GM12874 (cell line): Measurements from ENCODE around the gene CYP2C9.

ENCODE experiments used
- TF ChIP-seq, protein P1 (sequence below): IDR thresholded peaks from 2 replicates; pipeline ENCODE4 v1.5.1; 2011; ENCODE audit warnings: low read depth, mild to moderate bottlenecking, control low read depth, low read length, moderate library complexity; ENCODE audit not compliant: insufficient read depth

CYP2C9 gene

DNA sequence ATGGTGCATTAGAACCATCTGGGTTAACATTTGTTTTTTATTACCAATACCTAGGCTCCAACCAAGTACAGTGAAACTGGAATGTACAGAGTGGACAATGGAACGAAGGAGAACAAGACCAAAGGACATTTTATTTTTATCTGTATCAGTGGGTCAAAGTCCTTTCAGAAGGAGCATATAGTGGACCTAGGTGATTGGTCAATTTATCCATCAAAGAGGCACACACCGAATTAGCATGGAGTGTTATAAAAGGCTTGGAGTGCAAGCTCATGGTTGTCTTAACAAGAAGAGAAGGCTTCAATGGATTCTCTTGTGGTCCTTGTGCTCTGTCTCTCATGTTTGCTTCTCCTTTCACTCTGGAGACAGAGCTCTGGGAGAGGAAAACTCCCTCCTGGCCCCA lies at the start of gene CYP2C9:
Gene CYP2C9 (plus strand): TSS at position 276 of the 400 bp plus-strand sequence. CDS start 25 bp downstream, at position 301.
- TF ChIP-seq, protein P1, sequence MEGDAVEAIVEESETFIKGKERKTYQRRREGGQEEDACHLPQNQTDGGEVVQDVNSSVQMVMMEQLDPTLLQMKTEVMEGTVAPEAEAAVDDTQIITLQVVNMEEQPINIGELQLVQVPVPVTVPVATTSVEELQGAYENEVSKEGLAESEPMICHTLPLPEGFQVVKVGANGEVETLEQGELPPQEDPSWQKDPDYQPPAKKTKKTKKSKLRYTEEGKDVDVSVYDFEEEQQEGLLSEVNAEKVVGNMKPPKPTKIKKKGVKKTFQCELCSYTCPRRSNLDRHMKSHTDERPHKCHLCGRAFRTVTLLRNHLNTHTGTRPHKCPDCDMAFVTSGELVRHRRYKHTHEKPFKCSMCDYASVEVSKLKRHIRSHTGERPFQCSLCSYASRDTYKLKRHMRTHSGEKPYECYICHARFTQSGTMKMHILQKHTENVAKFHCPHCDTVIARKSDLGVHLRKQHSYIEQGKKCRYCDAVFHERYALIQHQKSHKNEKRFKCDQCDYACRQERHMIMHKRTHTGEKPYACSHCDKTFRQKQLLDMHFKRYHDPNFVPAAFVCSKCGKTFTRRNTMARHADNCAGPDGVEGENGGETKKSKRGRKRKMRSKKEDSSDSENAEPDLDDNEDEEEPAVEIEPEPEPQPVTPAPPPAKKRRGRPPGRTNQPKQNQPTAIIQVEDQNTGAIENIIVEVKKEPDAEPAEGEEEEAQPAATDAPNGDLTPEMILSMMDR, result no peak

DNA sequence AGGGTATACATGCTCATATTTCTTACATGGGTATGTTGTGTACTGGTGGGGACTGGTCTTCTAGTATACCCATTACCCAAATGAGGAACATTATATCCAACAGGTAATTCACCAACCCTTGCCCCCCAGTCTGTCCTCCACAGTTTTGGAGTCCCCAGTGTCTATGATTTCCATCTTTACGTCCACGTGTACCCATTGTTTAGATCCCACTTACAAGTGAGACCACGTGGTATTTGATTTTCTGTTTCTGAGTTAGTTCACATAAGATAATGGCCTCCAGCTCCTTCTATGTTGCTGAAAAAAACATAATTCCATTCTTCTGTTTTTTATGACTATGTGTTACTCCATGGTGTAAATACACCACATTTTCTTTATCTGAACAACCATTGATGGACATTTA lies 49.3 kb upstream of the CYP2C9 start:
- TF ChIP-seq, protein P1, result no peak

DNA sequence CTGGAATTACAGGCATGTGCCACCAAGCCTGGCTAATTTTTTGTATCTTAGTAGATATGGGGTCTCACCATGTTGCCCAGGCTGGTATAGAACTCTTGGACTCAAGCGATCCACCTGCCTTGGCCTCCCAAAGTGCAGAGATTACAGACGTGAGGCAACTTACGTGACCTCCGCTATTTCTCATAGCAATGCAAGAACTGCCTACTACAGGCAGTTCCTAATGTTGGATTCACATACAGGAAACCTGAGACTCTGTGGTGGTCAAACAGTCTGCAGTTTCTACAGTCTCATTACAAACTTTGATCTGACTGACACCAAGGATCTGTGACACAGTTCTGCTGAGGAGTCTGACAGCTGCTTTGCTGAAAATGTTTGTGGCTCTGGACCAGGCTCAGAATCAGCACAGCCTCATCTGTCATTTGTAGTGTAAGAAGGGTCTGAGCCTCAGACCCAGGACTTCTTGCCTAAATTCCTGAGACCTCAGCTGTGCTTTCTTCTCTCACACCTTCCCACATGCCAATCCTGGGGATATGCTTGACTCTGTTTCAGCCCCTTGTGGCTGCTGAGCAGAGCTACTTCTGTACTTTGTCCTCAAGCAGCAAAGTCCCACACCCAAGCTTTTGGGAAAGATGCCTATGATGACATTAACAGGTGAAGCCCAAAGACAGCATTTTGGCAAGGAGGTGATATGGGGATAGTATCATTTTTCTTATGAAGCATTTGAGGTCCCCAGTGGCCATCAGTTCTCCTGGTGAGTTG lies 48.0 kb upstream of the CYP2C9 start:
- TF ChIP-seq, protein P1, result no peak

DNA sequence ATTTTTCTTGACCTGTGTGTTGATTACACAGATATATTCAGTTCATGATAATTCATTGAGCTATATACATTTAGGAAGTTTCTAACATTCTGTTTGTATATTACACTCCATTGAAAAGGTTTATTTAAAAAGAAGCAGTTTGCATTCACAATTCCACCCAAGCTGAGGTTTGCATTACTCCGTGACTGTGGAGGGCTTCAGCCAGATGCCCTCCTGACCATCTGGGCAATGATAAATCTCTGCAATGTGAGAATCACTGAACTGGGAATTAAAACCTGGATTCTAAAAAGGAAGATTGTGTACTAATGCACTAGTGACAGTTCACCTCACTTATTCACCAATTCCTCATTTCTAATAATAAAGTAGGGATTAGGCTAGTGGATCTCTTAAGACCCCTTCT lies 36.4 kb upstream of the CYP2C9 start:
- TF ChIP-seq, protein P1, result no peak

DNA sequence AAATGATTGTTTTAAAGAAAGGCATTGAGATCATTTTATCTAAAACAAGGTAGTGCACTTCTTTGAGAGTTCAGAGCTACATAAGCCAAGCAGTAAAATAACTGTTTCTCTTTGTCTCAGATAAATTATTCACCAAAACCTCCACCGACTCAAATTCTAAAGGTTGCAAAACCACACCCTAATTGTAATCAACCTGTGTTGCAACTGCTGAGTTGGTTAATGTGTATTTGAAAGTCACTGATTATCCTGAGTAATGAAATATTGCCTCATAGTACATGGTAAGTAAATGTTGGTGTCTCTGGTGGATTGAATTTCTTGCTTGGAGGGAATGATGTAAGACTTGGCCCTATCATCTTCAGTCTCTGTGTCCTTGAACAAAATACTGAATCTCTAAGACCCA lies 35.9 kb upstream of the CYP2C9 start:
- TF ChIP-seq, protein P1, result no peak

DNA sequence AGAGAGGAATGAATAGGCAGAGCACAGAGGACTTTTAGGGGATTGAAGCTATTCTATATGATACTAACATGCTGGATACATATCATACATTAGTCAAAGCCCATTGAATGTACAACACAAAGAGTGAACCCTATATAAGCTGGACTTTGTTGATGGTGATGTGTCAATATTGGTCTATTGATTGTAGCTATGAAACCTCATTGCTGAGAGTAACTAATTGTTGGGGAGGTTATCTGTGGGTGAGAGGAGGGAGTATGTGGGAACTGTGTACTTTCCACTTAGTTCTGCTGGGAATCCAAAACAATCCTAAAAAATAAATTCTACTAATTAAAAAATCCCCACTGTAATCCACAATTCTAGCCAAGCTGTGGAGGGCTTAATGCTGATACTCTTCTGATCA lies 22.0 kb upstream of the CYP2C9 start:
- TF ChIP-seq, protein P1, result no peak

DNA sequence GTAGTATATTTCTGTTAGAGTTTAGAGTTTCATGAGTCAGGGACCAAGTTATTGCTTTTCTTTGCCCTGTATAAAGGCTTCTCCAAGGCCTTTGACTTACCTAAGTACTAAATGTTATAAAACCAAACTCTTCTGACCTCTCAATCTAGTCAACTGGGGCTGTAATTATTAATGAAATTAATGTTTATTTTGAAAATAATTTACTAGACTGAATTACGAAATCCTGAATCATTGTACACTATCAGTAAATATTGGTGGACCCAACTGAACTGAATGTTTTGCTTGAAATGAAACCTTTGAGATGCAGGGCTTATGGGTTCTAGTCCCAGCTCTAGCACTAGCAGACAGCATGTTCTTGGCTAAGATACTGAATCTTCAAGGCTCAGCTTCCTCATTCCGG lies 1.7 kb upstream of the CYP2C9 start:
- TF ChIP-seq, protein P1, result no peak

DNA sequence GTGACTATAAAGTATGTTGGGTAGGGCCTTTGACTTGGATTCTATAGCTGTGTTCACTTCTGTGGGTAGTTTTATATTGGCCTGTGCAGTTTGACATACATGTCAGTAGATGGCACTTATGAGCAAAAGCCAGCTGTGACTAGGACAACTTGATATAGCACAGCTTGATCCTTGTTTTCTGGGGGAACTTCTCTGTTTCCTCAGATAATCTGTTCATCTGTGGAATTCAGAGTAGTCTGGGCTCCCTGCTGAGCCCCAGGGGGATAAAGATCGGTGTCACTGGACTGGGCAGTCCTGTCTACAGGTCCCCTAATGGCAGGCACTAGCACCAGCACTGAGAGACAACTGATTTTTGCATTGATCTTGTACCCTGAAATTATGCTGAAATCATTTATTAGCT lies 25.4 kb downstream of the CYP2C9 start:
- TF ChIP-seq, protein P1, result peak; percentile 64
